Hepatocyte (in vitro differentiated cells): ENCODE measurements around the gene TTC28. TPM values are rescaled to one million over a fixed set of nuclear protein-coding genes. Genes with fewer than 3 reads are reported as not detected.

ENCODE experiments used
- DNase-seq: peaks from one replicate; pipeline ENCODE4 v3.0.0-alpha.2; 2016; ENCODE audit warnings: low spot score
- H2AFZ ChIP-seq: fragments of 200-600 bp; sonication (generic); 2 replicates; pipeline ENCODE4 v1.6.0; 2016; ENCODE audit warnings: antibody characterized with exemption, mild to moderate bottlenecking
- H3K27ac ChIP-seq: fragments of 200-600 bp; sonication (generic); 2 replicates; pipeline ENCODE4 v1.5.1; 2016; ENCODE audit warnings: mild to moderate bottlenecking
- H3K27me3 ChIP-seq: fragments of 200-600 bp; sonication (generic); 2 replicates; pipeline ENCODE4 v1.6.1; 2016
- H3K36me3 ChIP-seq: fragments of 200-600 bp; sonication (generic); replicated peaks from 2 replicates; pipeline ENCODE4 v1.5.1; 2016; ENCODE audit warnings: low read depth; ENCODE audit not compliant: insufficient read depth
- H3K4me1 ChIP-seq: fragments of 200-600 bp; sonication (generic); 2 replicates; pipeline ENCODE4 v1.5.1; 2016; ENCODE audit warnings: mild to moderate bottlenecking, moderate library complexity; ENCODE audit not compliant: insufficient read depth
- H3K4me2 ChIP-seq: fragments of 200-600 bp; sonication (generic); 2 replicates; pipeline ENCODE4 v1.6.0; 2016
- H3K4me3 ChIP-seq: fragments of 200-600 bp; sonication (generic); 2 replicates; pipeline ENCODE4 v1.5.1; 2016; ENCODE audit warnings: mild to moderate bottlenecking
- H3K79me2 ChIP-seq: fragments of 200-600 bp; sonication (generic); 2 replicates; pipeline ENCODE4 v1.6.0; 2017; ENCODE audit warnings: mild to moderate bottlenecking
- H3K9me2 ChIP-seq: fragments of 200-600 bp; sonication (generic); replicated peaks from 2 replicates; pipeline ENCODE4 v1.6.0; 2017; ENCODE audit warnings: mild to moderate bottlenecking; ENCODE audit not compliant: insufficient read depth
- H3K9me3 ChIP-seq: fragments of 200-600 bp; sonication (generic); 2 replicates; pipeline ENCODE4 v1.5.1; 2016; ENCODE audit warnings: low read depth, mild to moderate bottlenecking
- H4K20me1 ChIP-seq: fragments of 200-600 bp; sonication (generic); 2 replicates; pipeline ENCODE4 v1.6.0; 2016; ENCODE audit warnings: mild to moderate bottlenecking; ENCODE audit not compliant: insufficient read depth, poor library complexity, severe bottlenecking
- CTCF ChIP-seq: fragments of 200-600 bp; sonication (generic); IDR thresholded peaks from 2 replicates; pipeline ENCODE4 v1.5.1; 2016; ENCODE audit warnings: antibody characterized with exemption, mild to moderate bottlenecking; ENCODE audit not compliant: poor library complexity
- EZH2 ChIP-seq: fragments of 200-600 bp; sonication (generic); IDR thresholded peaks from 2 replicates; pipeline ENCODE4 v1.6.1; 2016; ENCODE audit warnings: antibody characterized with exemption, mild to moderate bottlenecking, borderline replicate concordance
- EZH2phosphoT487 ChIP-seq: fragments of 200-600 bp; sonication (generic); IDR thresholded peaks from one replicate; pipeline ENCODE4 v1.6.1; 2018; ENCODE audit warnings: antibody characterized with exemption, mild to moderate bottlenecking, low read depth, moderate library complexity; ENCODE audit not compliant: unreplicated experiment, severe bottlenecking
- WGBS: methylation state at CpG from one replicate; pipeline ENCODE4 v1.1.6; 2016; ENCODE audit warnings: low lambda C conversion rate; ENCODE audit errors: missing lambda C conversion rate; 5-methylcytosine and 5-hydroxymethylcytosine counted together
- polyA plus RNA-seq: library from polyadenylated mRNA; unstranded; fragments of >200 nt; fragmentation: Nextera tagmentation; extraction: Ambion mirVana; gene quantifications from 2 replicates; pipeline ENCODE4 v1.2.1, GENCODE V29; 2016
- total RNA-seq: library from RNA; depleted of rRNA; stranded (reverse); fragments of >200 nt; gene quantifications from 2 replicates; pipeline ENCODE4 v1.2.3, GENCODE V29; 2014

The TTC28 gene
- total and polyA plus RNA-seq, 2 experiments from 2014 or later: 14.7 to 30.4 TPM

DNA sequence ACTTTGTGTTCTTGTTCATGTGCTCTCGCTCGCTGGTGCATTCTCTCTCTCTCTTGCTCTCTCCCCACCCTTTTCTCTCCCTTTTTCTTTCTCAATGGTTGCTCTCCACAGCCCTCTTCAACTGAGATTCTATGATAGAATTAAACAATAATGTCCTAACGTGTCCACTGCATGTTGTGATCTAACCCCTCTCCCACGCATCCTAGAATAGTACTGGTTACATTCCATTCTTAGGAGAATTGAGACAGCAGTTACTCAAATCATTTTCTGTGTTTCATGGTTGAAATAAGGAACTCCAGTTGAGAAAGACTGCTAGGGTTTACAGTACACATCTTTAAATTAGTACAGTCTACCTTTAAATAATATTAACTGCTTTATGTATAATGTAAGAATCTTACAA, 442.5 kb downstream of the TTC28 start:
- peaks cover under 1% of the 10 kb centered on the region for H3K4me1 ChIP-seq
- no peak overlapping the region for H2AFZ ChIP-seq
- no peaks in the 10 kb centered on the region for H3K36me3 ChIP-seq
- no peak for DNase-seq
- no peaks in the 10 kb centered on the region for H3K79me2 ChIP-seq
- H3K4me3 ChIP-seq: no peak overlapping the region
- no peaks in the 10 kb centered on the region for H3K27me3 ChIP-seq
- H4K20me1 ChIP-seq: no peaks in the 10 kb centered on the region
- H3K9me2 ChIP-seq: no peaks in the 10 kb centered on the region
- 89% methylated on average over 4 of the region's 4 CpGs for whole genome bisulfite sequencing
- H3K9me3 ChIP-seq: no peaks in the 10 kb centered on the region
- no peak overlapping the region for H3K4me2 ChIP-seq
- TF ChIP-seq CTCF (no peak), EZH2phosphoT487 (no peak), EZH2 (no peak)
- no peak overlapping the region for H3K27ac ChIP-seq

DNA sequence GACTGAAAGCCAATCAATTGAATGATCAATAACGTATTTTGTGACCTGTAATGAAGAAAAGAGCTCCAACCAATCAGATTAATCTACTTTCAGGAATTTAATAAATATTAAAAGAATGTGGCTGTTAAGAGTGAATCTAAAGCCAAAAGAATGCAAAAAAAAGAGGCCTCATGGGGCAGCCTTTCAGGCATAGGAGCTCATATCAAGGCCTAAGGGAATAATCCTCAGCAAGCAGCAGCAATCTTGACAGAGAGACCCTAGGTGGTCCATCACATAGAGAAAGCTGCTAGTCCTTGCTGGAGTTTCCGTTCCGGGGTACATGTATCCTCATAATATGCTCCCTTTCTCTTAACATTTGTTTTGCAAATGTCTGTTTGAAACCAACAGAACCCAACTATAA, 447.4 kb downstream of the TTC28 start:
- no peak for TF ChIP-seq EZH2
- TF ChIP-seq EZH2phosphoT487: no peak
- TF ChIP-seq CTCF: no peak
- H3K4me1 ChIP-seq: peaks cover 12% of the 10 kb centered on the region
- H3K9me3 ChIP-seq: no peaks in the 10 kb centered on the region
- H3K79me2 ChIP-seq: peaks cover 7% of the 10 kb centered on the region
- H3K27me3 ChIP-seq: no peaks in the 10 kb centered on the region
- 76% methylated on average over 3 of the region's 3 CpGs for WGBS
- no peak overlapping the region for H2AFZ ChIP-seq
- H3K36me3 ChIP-seq: no peaks in the 10 kb centered on the region
- no peak overlapping the region for H3K4me3 ChIP-seq
- no peaks in the 10 kb centered on the region for H3K9me2 ChIP-seq
- no peaks in the 10 kb centered on the region for H4K20me1 ChIP-seq
- H3K27ac ChIP-seq: no peak overlapping the region
- DNase-seq: no peak
- no peak overlapping the region for H3K4me2 ChIP-seq

DNA sequence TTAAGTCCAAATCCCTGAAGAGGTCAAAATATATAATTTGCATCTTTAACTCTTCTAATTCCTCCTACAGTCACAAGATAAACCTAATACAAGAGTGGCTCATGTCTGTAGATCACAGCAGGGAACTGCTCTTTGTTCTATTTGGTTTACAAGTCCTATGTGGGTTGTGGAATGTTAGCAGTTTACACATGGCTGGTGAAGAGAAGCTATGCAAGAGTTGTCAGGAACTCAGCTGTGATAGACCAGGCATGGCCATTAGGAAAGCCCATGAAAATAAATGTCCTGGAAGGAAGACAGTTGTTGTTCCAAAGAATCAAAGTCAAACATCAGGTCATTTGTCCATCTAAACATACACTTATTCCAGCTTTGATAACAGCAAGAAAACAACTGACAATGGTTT, 448.2 kb downstream of the TTC28 start:
- Histone ChIP-seq H3K4me2 (no peak overlapping the region), H3K27me3 (no peaks in the 10 kb centered on the region), H3K9me3 (no peaks in the 10 kb centered on the region), H3K27ac (no peak overlapping the region), H3K36me3 (no peaks in the 10 kb centered on the region), H3K9me2 (no peaks in the 10 kb centered on the region), H2AFZ (no peak overlapping the region), H3K4me3 (no peak overlapping the region), H3K4me1 (peaks cover 12% of the 10 kb centered on the region), H3K79me2 (peaks cover 8% of the 10 kb centered on the region), H4K20me1 (no peaks in the 10 kb centered on the region)
- DNase-seq: peak; percentile 31
- TF ChIP-seq CTCF (no peak), EZH2phosphoT487 (no peak), EZH2 (no peak)

- Histone ChIP-seq H3K9me2 (no peaks in the 10 kb centered on the region), H3K4me2 (no peak overlapping the region), H3K27ac (no peak overlapping the region), H3K9me3 (no peaks in the 10 kb centered on the region), H2AFZ (no peak overlapping the region), H3K4me1 (peaks cover 12% of the 10 kb centered on the region), H3K27me3 (no peaks in the 10 kb centered on the region), H3K79me2 (peaks cover 8% of the 10 kb centered on the region), H3K4me3 (no peak overlapping the region), H4K20me1 (no peaks in the 10 kb centered on the region), H3K36me3 (no peaks in the 10 kb centered on the region)
- TF ChIP-seq EZH2phosphoT487 (no peak), EZH2 (no peak), CTCF (no peak)
- DNase-seq: no peak
- 71% methylated on average over 1 of the region's 1 CpG for WGBS
Measured at GRCh38 chr22:28230671-28231070, 449.0 kb downstream of the TTC28 start.
